ENCODE results near the gene ENOX1.

ENOX1 gene

GRCh38 chr13:43546816-43547215, 240.0 kb downstream of the ENOX1 start:
- H3K4me3 ChIP-seq (ENCODE audit: low read depth, low read length) = no peak overlapping the region
- no peak for TF ChIP-seq CTCF (IDR thresholded peaks at IDR 0.05; ENCODE audit: low read depth, low read length, missing control alignments)
- no peak for DNase-seq (ENCODE audit: low read depth)

- no peak for TF ChIP-seq CTCF (IDR thresholded peaks at IDR 0.05; ENCODE audit: low read depth, low read length, missing control alignments)
- DNase-seq (ENCODE audit: low read depth) = no peak
- no peak overlapping the region for H3K4me3 ChIP-seq (ENCODE audit: low read depth, low read length)
Observed at GRCh38 chr13:43546251-43546650, 240.5 kb downstream of the ENOX1 start.

GRCh38 chr13:43545317-43545874, 241.4 kb downstream of the ENOX1 start:
- H3K4me3 ChIP-seq (ENCODE audit: low read depth, low read length) = no peak overlapping the region
- no peak for TF ChIP-seq CTCF (IDR thresholded peaks at IDR 0.05; ENCODE audit: low read depth, low read length, missing control alignments)
- no peak for DNase-seq (ENCODE audit: low read depth)

GRCh38 chr13:43544631-43545030, 242.1 kb downstream of the ENOX1 start:
- no peak for TF ChIP-seq CTCF (IDR thresholded peaks at IDR 0.05; ENCODE audit: low read depth, low read length, missing control alignments)
- DNase-seq (ENCODE audit: low read depth) = no peak

GRCh38 chr13:43544011-43544410, 242.8 kb downstream of the ENOX1 start:
- TF ChIP-seq CTCF (IDR thresholded peaks at IDR 0.05; ENCODE audit: low read depth, low read length, missing control alignments) = no peak
- H3K4me3 ChIP-seq (ENCODE audit: low read depth, low read length) = no peak overlapping the region
- DNase-seq (ENCODE audit: low read depth) = no peak

More at GRCh38 chr13:43544631-43545030, 242.1 kb downstream of the ENOX1 start:
- no peak overlapping the region for H3K4me3 ChIP-seq (ENCODE audit: low read depth, low read length)

GRCh38 chr13:43543331-43543730, 243.4 kb downstream of the ENOX1 start:
- no peak for TF ChIP-seq CTCF (IDR thresholded peaks at IDR 0.05; ENCODE audit: low read depth, low read length, missing control alignments)
- H3K4me3 ChIP-seq (ENCODE audit: low read depth, low read length) = no peak overlapping the region
- no peak for DNase-seq (ENCODE audit: low read depth)

GRCh38 chr13:43537124-43537523, 249.6 kb downstream of the ENOX1 start:
- no peak overlapping the region for H3K4me3 ChIP-seq (ENCODE audit: low read depth, low read length)
- no peak for TF ChIP-seq CTCF (IDR thresholded peaks at IDR 0.05; ENCODE audit: low read depth, low read length, missing control alignments)
- DNase-seq (ENCODE audit: low read depth) = no peak

All from GM12864 (cell line).